Measurements from ENCODE around the gene LRBA. TPM values are rescaled to one million over a fixed set of nuclear protein-coding genes. Genes with fewer than 3 reads are reported as not detected.
A peak's percentile ranks its signal among the peaks of the same experiment; 100 is the strongest.

Gene LRBA
- polyA plus RNA-seq, 1 experiment = 23.4 TPM

DNA sequence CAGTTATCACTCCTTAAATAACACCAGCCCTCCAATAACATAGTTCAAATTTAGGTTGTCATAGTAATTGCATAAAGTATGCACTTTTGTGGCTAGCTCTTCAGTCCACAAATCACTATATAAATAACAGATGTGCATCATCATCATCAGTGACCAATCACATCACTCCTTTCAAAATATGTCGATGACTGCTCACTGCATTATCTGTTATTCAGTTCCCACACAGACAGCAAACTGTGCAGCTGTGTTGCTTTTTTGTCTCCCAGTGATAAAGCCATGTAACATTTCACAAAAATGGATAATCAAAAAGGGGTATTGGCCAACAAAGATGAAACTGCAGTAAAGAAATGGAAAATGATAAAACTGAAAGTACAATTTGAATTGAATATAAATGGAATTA lies 731.4 kb downstream of the LRBA start:
- Histone ChIP-seq H3K27me3 (ENCODE audit: control insufficient read depth, insufficient read depth, low read length) (no peaks in the 10 kb centered on the region), H3K4me3 (ENCODE audit: low read depth, low read length) (peak overlapping the region; percentile 11), H3K27ac (ENCODE audit: low read depth, low read length) (peak overlapping the region; percentile 86), H3K9me3 (ENCODE audit: control insufficient read depth, insufficient read depth, low read length) (no peaks in the 10 kb centered on the region)
- TF ChIP-seq CTCF (IDR thresholded peaks at IDR 0.05; ENCODE audit: low read depth, low read length) = no peak
- CTCF ChIA-PET = interaction anchor here (0.8 to 2.1 kb wide), 6 partner anchors 9 to 583 kb away, joined by 3 to 13 read pairs (median 3); no protein-coding TSS in a partner anchor
- POLR2A ChIA-PET = interaction anchor here (0.5 to 1.3 kb wide), 2 partner anchors 12 to 467 kb away, joined by 3 to 4 read pairs; no protein-coding TSS in a partner anchor
- DNase-seq (ENCODE audit: low read depth, low spot score) = peak; percentile 85

DNA sequence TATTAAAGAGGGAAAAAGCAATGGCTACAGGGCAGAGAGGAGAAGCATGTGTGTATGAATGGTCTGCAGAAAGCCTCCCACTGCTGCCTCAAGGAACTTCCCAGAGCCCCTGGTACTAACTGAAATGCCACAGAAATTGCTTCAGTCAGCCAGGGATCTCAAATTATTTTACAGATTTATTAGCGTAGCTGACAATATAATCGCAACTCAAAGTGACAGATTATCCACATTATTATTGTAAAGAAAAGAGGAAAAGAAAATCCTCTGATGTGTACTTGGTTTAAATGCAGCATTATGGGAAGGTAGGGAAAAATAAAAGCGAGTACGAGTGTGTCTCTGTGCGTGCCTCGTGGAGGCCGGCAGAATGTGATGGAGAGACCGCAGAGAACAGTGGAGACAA lies 734.1 kb downstream of the LRBA start:
- CTCF ChIA-PET = interaction anchor here (0.8 to 2.8 kb wide), 11 partner anchors 15 to 586 kb away, joined by 3 to 19 read pairs (median 4); no protein-coding TSS in a partner anchor
- POLR2A ChIA-PET = interaction anchor here (0.8 kb wide), 1 partner anchor 56 kb away, joined by 3 read pairs; no protein-coding TSS in a partner anchor
- H3K4me3 ChIP-seq (ENCODE audit: low read depth, low read length) = no peak overlapping the region

DNA sequence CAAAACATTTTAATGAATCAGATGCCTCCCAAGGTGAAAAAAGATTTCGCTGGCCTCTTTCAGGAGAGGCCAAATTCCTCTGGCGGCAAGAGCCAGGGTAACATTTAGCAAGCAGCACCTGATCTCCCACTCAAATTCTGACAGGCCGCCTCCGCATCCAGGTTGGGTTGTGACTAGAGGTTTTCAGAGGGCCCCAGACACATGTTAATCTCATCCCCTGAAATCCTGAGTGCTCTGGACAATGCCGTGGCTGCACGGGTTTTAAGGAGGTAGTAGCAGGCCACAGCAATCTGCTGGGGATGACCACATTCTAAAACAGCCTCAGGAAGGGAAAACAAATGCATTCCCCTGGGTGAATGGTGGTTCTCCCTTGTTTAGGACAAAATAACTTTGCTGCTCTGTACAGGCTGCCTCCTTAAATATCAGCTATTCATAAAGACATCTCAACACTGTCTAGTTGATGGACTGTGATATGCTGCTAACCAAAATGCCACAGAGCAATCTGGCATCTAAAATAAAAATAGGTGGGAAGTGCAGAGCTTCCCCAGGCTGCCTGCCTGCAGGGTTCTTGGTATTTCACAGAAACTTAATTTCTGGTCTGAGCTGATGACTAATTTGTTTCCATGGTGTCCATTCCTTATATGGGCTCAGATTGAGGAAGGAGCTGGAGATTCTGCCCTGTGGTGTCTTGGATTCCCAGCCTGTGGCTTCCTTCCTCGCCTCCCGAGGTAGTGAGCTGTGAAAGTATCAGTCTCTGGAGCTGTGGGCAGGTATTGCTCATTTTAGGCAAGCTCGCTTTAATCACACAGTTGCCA lies 734.8 kb downstream of the LRBA start:
- Histone ChIP-seq H3K27me3 (ENCODE audit: control insufficient read depth, insufficient read depth, low read length) (no peaks in the 10 kb centered on the region), H3K4me3 (ENCODE audit: low read depth, low read length) (no peak overlapping the region), H3K9me3 (ENCODE audit: control insufficient read depth, insufficient read depth, low read length) (peaks cover 3% of the 10 kb centered on the region; the same call in 1 of the 2 replicates), H3K27ac (ENCODE audit: low read depth, low read length) (peak overlapping the region; percentile 91)
- TF ChIP-seq CTCF (IDR thresholded peaks at IDR 0.05; ENCODE audit: low read depth, low read length) = no peak
- ChIA-PET CTCF (interaction anchor here (0.8 to 2.8 kb wide), 9 partner anchors 17 to 587 kb away, joined by 3 to 19 read pairs (median 5); no protein-coding TSS in a partner anchor), POLR2A (interaction anchor here (0.8 kb wide), 1 partner anchor 55 kb away, joined by 3 read pairs; no protein-coding TSS in a partner anchor)
- peak; percentile 63 for DNase-seq (ENCODE audit: low read depth, low spot score)

More for the DNA sequence above, 734.1 kb downstream of the LRBA start:
- peaks cover 3% of the 10 kb centered on the region; the same call in 1 of the 2 replicates for H3K9me3 ChIP-seq (ENCODE audit: control insufficient read depth, insufficient read depth, low read length)
- DNase-seq (ENCODE audit: low read depth, low spot score) = no peak
- no peaks in the 10 kb centered on the region for H3K27me3 ChIP-seq (ENCODE audit: control insufficient read depth, insufficient read depth, low read length)
- H3K27ac ChIP-seq (ENCODE audit: low read depth, low read length) = peak overlapping the region; percentile 91
- TF ChIP-seq CTCF (IDR thresholded peaks at IDR 0.05; ENCODE audit: low read depth, low read length) = no peak

- H3K4me3 ChIP-seq (ENCODE audit: low read depth, low read length) = no peak overlapping the region
- no peak for DNase-seq (ENCODE audit: low read depth, low spot score)
- TF ChIP-seq CTCF (IDR thresholded peaks at IDR 0.05; ENCODE audit: low read depth, low read length) = no peak
- no peaks in the 10 kb centered on the region for H3K27me3 ChIP-seq (ENCODE audit: control insufficient read depth, insufficient read depth, low read length)
- H3K27ac ChIP-seq (ENCODE audit: low read depth, low read length) = no peak overlapping the region
- ChIA-PET POLR2A (no interaction called here), CTCF (interaction anchor here (2.8 kb wide), 1 partner anchor 36 kb away, joined by 19 read pairs; no protein-coding TSS in a partner anchor)
- peaks cover 3% of the 10 kb centered on the region; the same call in 1 of the 2 replicates for H3K9me3 ChIP-seq (ENCODE audit: control insufficient read depth, insufficient read depth, low read length)
Measured at GRCh38 chr4:150278206-150278605, 736.9 kb downstream of the LRBA start.

DNA sequence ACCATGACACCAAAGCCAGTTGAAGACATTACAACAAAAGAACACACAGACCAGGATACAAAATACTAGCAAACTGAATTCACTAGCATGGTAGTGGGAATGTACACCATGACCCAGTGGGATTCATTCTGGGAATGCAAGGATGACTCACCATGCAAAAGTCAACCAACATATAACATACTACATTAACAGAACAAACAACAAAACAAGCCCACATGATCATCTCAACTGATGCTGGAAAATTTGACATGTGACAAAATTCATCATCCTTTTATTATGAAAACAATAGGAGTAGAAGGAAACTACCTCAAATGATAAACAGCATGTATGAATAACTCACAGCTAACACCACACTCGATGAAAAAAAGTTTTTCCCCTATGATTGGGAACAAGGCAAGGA lies 746.6 kb downstream of the LRBA start:
- ChIA-PET POLR2A (no interaction called here), CTCF (interaction anchor here (1.0 kb wide), 1 partner anchor 26 kb away, joined by 4 read pairs; no protein-coding TSS in a partner anchor)
- Histone ChIP-seq H3K9me3 (ENCODE audit: control insufficient read depth, insufficient read depth, low read length) (peaks cover 11% of the 10 kb centered on the region), H3K27ac (ENCODE audit: low read depth, low read length) (no peak overlapping the region), H3K27me3 (ENCODE audit: control insufficient read depth, insufficient read depth, low read length) (no peaks in the 10 kb centered on the region), H3K4me3 (ENCODE audit: low read depth, low read length) (no peak overlapping the region)
- no peak for DNase-seq (ENCODE audit: low read depth, low spot score)
- TF ChIP-seq CTCF (IDR thresholded peaks at IDR 0.05; ENCODE audit: low read depth, low read length) = no peak

Data from AG04450 (cell line).